CD8-positive, alpha-beta memory T cell (primary cell): ENCODE results near the gene IL1RL1. TPM values are rescaled to one million over a fixed set of nuclear protein-coding genes. Genes with fewer than 3 reads are reported as not detected.

Experiments used
- CTCF ChIA-PET: fragments of 350-600 bp; sonication (Branson Sonifier 250); formaldehyde crosslinking; loops from one replicate; lab custom pipeline; 2021; ENCODE audit warnings: antibody characterized with exemption; lab: Charles Lee
- POLR2A ChIA-PET: fragments of 350-600 bp; sonication (Branson Sonifier 250); formaldehyde crosslinking; loops from one replicate; lab custom pipeline; 2021; ENCODE audit warnings: antibody characterized with exemption; lab: Charles Lee
- DNase-seq, 5 donors: peaks; one replicate each; pipeline versions ENCODE4 v3.0.0 to v3.0.0-alpha.2; 2020 to 2022; ENCODE audit warnings: mixed read lengths in 1 of 5
- H3K27ac ChIP-seq: one replicate; pipeline ENCODE4 v1.7.0; 2013; ENCODE audit warnings: low read depth, mild to moderate bottlenecking, low read length, moderate library complexity
- H3K27me3 ChIP-seq: 2 replicates; pipeline ENCODE4 v1.7.0; 2013; ENCODE audit warnings: low read length, mild to moderate bottlenecking; ENCODE audit not compliant: insufficient read depth, poor library complexity, severe bottlenecking
- H3K36me3 ChIP-seq: 2 replicates; pipeline ENCODE4 v1.7.0; 2013; ENCODE audit warnings: mild to moderate bottlenecking, low read length, moderate library complexity; ENCODE audit not compliant: insufficient read depth
- H3K4me1 ChIP-seq: 2 replicates; pipeline ENCODE4 v1.7.0; 2013; ENCODE audit warnings: mild to moderate bottlenecking, low read length, moderate library complexity; ENCODE audit not compliant: insufficient read depth
- H3K4me3 ChIP-seq: 2 replicates; pipeline ENCODE4 v1.7.0; 2013; ENCODE audit warnings: mild to moderate bottlenecking, low read length
- H3K9me3 ChIP-seq: 2 replicates; pipeline ENCODE4 v1.7.0; 2013; ENCODE audit warnings: mild to moderate bottlenecking, low read length
- H3K27ac Mint-ChIP-seq, 8 donors: one replicate each; pipeline ENCODE4 v1.8.0; 2020 to 2021; ENCODE audit warnings: mixed read lengths in 8 of 8, mild to moderate bottlenecking in 6 of 8, inconsistent platforms in 3 of 8, moderate library complexity in 3 of 8
- H3K27me3 Mint-ChIP-seq, 2 donors: one replicate each; pipeline ENCODE4 v1.8.0; 2020 to 2021; ENCODE audit warnings: mixed read lengths in 2 of 2, mild to moderate bottlenecking in 1 of 2, moderate library complexity in 1 of 2
- H3K36me3 Mint-ChIP-seq, 3 donors: one replicate each; pipeline ENCODE4 v1.8.0; 2020 to 2021; ENCODE audit warnings: mixed read lengths in 3 of 3, inconsistent platforms in 1 of 3, mild to moderate bottlenecking in 1 of 3
- H3K4me1 Mint-ChIP-seq, 3 donors: one replicate each; pipeline ENCODE4 v1.8.0; 2020 to 2021; ENCODE audit warnings: mixed read lengths in 3 of 3, inconsistent platforms in 1 of 3, mild to moderate bottlenecking in 1 of 3
- H3K4me3 Mint-ChIP-seq, 7 donors: one replicate each; pipeline ENCODE4 v1.8.0; 2020 to 2021; ENCODE audit warnings: mixed read lengths in 7 of 7, mild to moderate bottlenecking in 6 of 7, moderate library complexity in 4 of 7, inconsistent platforms in 2 of 7
- H3K9me3 Mint-ChIP-seq, 5 donors: one replicate each; pipeline ENCODE4 v1.8.0; 2020 to 2022; ENCODE audit warnings: mixed read lengths in 5 of 5, mild to moderate bottlenecking in 3 of 5, moderate library complexity in 2 of 5, inconsistent platforms in 1 of 5
- polyA plus RNA-seq: library from polyadenylated mRNA; unstranded; fragments of 300-500 nt; fragmentation: Illumina TruSeq; gene quantifications from one replicate; pipeline ENCODE4 v1.2.3, GENCODE V29; 2021
- total RNA-seq, 2 experiments: library from RNA; stranded (reverse); gene quantifications; one replicate each; pipeline ENCODE4 v1.2.3, GENCODE V29; 2021

Gene IL1RL1
- total and polyA plus RNA-seq, 3 experiments from 2014 or later, result 0.14 to 0.35 (median 0.22) TPM

DNA sequence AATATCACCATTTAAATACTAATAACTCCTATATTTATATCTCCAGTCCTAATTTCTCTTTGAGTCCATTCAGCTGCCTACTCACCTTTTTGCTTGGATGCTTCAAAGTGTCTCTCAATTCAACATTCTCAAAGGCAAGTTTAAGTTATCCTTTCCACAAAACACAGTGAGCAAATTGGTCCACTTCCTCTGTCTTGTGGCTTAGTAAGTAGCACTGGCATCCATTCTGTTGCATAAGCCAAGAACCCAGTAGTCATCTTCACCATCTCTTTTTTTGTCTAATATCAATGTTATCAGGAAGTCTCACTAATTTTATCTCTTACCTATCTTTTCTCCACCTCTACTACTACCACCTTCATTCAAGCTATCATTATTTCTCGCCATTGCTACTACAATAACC is 27.4 kb upstream of the IL1RL1 start:
- ChIA-PET POLR2A (no interaction called here), CTCF (interaction anchor here (1.6 kb wide), 1 partner anchor 18 kb away, joined by 4 read pairs; no protein-coding TSS in a partner anchor)
- Mint-ChIP-seq H3K36me3 (no peaks in the 10 kb centered on the region), H3K27me3 (peaks cover 0 to 3% of the 10 kb centered on the region in 2 donors), H3K4me3 (no peak overlapping the region), H3K9me3 (no peaks in the 10 kb centered on the region), H3K27ac (no peak overlapping the region), H3K4me1 (peaks cover 0 to under 1% (median 0%) of the 10 kb centered on the region in 3 donors)
- H3K36me3 ChIP-seq, result no peaks in the 10 kb centered on the region
- H3K27ac ChIP-seq, result no peak overlapping the region
- no peak overlapping the region for H3K4me3 ChIP-seq
- DNase-seq, result no peak
- no peaks in the 10 kb centered on the region for H3K9me3 ChIP-seq
- no peaks in the 10 kb centered on the region for H3K4me1 ChIP-seq
- H3K27me3 ChIP-seq, result no peaks in the 10 kb centered on the region

DNA sequence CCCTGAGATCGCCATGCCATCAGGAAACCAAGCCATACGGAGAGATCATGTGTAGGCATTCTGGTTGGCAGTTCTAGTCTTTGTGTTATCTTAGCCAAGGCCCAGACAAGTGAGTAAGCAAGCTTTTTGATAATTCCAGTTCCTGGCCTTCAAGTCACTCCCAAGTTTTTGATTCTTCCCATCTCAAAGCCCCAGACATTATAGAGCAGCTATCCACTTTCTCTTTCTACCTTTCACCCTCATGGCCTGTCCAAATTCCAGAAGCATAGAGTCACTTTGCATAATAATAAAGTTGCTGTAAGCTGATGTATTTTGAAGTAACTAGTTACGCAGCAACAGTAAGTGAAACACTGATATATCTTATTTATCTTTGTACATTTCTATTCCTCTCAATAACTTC is 26.8 kb upstream of the IL1RL1 start:
- POLR2A ChIA-PET, result no interaction called here

DNA sequence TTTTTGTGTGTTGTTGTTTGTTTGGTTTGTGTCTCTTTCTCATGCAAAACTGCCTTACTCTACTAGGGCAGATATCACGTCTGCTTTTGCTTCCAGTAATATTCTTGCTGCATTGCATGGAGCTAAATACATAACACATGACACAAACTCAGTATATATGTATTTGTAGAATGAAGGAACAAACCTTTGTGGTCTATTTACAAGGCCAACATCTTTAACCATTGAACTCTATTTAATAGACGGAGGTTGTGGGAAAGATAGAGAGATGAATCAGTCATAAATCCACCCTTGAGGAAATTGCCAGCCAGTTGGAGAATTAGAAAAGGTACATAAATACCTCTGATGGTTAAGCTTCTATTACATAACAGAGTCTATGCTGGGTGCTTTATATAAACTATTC is 26.0 kb upstream of the IL1RL1 start:
- no peak overlapping the region for H3K4me3 Mint-ChIP-seq
- CTCF ChIA-PET, result interaction anchor here (1.0 to 1.2 kb wide), 2 partner anchors 10 to 11 kb away, joined by 3 read pairs; no protein-coding TSS in a partner anchor
- no peak overlapping the region for H3K27ac Mint-ChIP-seq
- no peaks in the 10 kb centered on the region for H3K36me3 Mint-ChIP-seq
- no peaks in the 10 kb centered on the region for H3K4me1 ChIP-seq
- no peaks in the 10 kb centered on the region for H3K4me1 Mint-ChIP-seq
- H3K9me3 ChIP-seq, result no peaks in the 10 kb centered on the region
- no peaks in the 10 kb centered on the region for H3K9me3 Mint-ChIP-seq
- peaks cover 0 to 3% of the 10 kb centered on the region in 2 donors for H3K27me3 Mint-ChIP-seq
- no peak overlapping the region for H3K27ac ChIP-seq
- H3K27me3 ChIP-seq, result no peaks in the 10 kb centered on the region
- POLR2A ChIA-PET, result no interaction called here
- DNase-seq, result no peak
- no peak overlapping the region for H3K4me3 ChIP-seq
- no peaks in the 10 kb centered on the region for H3K36me3 ChIP-seq

More for the DNA sequence above, 26.8 kb upstream of the IL1RL1 start:
- H3K27me3 Mint-ChIP-seq, result peaks cover 0 to 3% of the 10 kb centered on the region in 2 donors
- no peaks in the 10 kb centered on the region for H3K27me3 ChIP-seq
- no peaks in the 10 kb centered on the region for H3K9me3 Mint-ChIP-seq
- H3K4me3 Mint-ChIP-seq, result no peak overlapping the region
- H3K36me3 Mint-ChIP-seq, result no peaks in the 10 kb centered on the region
- no peak overlapping the region for H3K27ac ChIP-seq
- H3K27ac Mint-ChIP-seq, result no peak overlapping the region
- CTCF ChIA-PET, result no interaction called here
- no peak overlapping the region for H3K4me3 ChIP-seq
- no peak for DNase-seq
- H3K36me3 ChIP-seq, result no peaks in the 10 kb centered on the region
- H3K4me1 ChIP-seq, result no peaks in the 10 kb centered on the region
- no peaks in the 10 kb centered on the region for H3K9me3 ChIP-seq
- H3K4me1 Mint-ChIP-seq, result no peaks in the 10 kb centered on the region

DNA sequence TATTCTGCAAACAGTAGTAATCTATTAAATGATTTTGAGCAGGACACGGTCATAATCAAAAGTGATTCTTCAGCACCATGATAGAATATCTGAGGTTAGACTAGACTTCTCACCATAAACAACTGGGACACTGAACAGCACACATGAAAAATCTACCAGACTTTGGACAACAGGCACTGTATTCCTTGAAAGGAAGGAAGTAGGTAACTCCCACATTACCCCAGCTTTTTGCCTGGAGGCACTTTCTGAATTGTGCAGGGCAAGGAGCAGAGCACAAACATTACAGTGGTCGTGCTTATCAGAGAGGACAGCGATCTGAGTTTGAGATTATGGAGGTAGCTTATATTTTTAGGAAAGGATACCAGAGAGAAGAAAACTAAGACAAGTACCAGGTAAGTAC is 25.3 kb upstream of the IL1RL1 start:
- Histone ChIP-seq H3K4me1 (no peaks in the 10 kb centered on the region), H3K27ac (no peak overlapping the region), H3K9me3 (no peaks in the 10 kb centered on the region), H3K4me3 (no peak overlapping the region), H3K36me3 (no peaks in the 10 kb centered on the region), H3K27me3 (no peaks in the 10 kb centered on the region)
- DNase-seq, result no peak
- Mint-ChIP-seq H3K4me1 (peaks cover 0 to 3% (median 0%) of the 10 kb centered on the region in 3 donors), H3K36me3 (no peaks in the 10 kb centered on the region), H3K4me3 (no peak overlapping the region), H3K27me3 (peaks cover 0 to 3% of the 10 kb centered on the region in 2 donors), H3K9me3 (no peaks in the 10 kb centered on the region), H3K27ac (no peak overlapping the region)
- ChIA-PET CTCF (interaction anchor here (1.0 to 1.4 kb wide), 3 partner anchors 9 to 45 kb away, joined by 3 to 4 read pairs (median 3); no protein-coding TSS in a partner anchor), POLR2A (no interaction called here)

DNA sequence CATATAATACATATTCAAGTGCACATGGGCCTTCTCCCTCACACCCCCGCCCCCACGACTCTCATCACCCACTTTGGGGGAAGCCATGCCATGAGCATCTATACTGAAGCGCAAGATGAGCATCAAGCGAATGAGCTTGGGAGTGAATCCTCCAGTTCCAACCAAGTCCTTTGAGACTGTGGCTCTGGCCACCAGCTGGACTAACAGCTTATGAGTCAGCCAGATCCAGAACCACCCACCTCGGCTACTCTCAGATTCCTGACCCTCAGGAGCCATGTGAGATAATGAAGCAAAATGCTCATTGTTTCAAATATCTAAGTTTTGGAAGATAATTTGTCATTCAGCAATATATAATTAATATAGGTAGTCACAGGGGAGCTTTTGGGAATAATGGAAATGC is 22.2 kb upstream of the IL1RL1 start:
- no peak for DNase-seq
- H3K27ac Mint-ChIP-seq, result no peak overlapping the region
- H3K4me3 Mint-ChIP-seq, result no peak overlapping the region
- no peak overlapping the region for H3K4me3 ChIP-seq
- ChIA-PET POLR2A (no interaction called here), CTCF (no interaction called here)
- H3K27me3 Mint-ChIP-seq, result peaks cover 0 to 3% of the 10 kb centered on the region in 2 donors
- H3K36me3 Mint-ChIP-seq, result no peaks in the 10 kb centered on the region
- no peak overlapping the region for H3K27ac ChIP-seq
- H3K4me1 Mint-ChIP-seq, result peaks cover 8 to 13% (median 11%) of the 10 kb centered on the region in 3 donors
- no peaks in the 10 kb centered on the region for H3K9me3 Mint-ChIP-seq
- H3K9me3 ChIP-seq, result no peaks in the 10 kb centered on the region
- no peaks in the 10 kb centered on the region for H3K4me1 ChIP-seq
- no peaks in the 10 kb centered on the region for H3K36me3 ChIP-seq
- no peaks in the 10 kb centered on the region for H3K27me3 ChIP-seq

DNA sequence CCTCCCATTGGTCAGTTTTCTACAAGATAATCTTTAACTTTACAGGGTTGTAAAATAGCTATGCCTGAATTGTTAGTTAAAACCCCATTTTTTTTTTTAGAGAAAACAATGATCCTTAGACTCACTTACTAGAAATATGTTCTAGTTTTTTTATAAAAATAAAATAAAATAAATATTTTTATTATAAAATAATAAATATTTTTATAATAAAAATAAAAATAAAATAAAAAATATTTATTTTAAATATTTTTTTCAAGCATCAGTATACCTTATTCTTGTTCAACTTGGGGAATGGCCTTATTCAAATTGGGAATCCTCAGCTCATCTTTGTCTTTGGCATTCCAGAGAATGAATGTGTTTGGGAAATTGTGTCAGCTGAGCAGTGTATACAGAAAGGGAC is 20.8 kb upstream of the IL1RL1 start:
- Mint-ChIP-seq H3K27me3 (peaks cover 0 to 3% of the 10 kb centered on the region in 2 donors), H3K36me3 (no peaks in the 10 kb centered on the region), H3K27ac (no peak overlapping the region), H3K9me3 (no peaks in the 10 kb centered on the region), H3K4me3 (no peak overlapping the region), H3K4me1 (peaks cover 11 to 16% (median 13%) of the 10 kb centered on the region in 3 donors)
- H3K27me3 ChIP-seq, result no peaks in the 10 kb centered on the region
- no peak overlapping the region for H3K27ac ChIP-seq
- no peak overlapping the region for H3K4me3 ChIP-seq
- no peak for DNase-seq
- H3K36me3 ChIP-seq, result no peaks in the 10 kb centered on the region
- no peaks in the 10 kb centered on the region for H3K9me3 ChIP-seq
- no peaks in the 10 kb centered on the region for H3K4me1 ChIP-seq
- ChIA-PET POLR2A (no interaction called here), CTCF (interaction anchor here (1.1 to 1.9 kb wide), 2 partner anchors 11 to 154 kb away, joined by 3 to 9 read pairs; no protein-coding TSS in a partner anchor)

DNA sequence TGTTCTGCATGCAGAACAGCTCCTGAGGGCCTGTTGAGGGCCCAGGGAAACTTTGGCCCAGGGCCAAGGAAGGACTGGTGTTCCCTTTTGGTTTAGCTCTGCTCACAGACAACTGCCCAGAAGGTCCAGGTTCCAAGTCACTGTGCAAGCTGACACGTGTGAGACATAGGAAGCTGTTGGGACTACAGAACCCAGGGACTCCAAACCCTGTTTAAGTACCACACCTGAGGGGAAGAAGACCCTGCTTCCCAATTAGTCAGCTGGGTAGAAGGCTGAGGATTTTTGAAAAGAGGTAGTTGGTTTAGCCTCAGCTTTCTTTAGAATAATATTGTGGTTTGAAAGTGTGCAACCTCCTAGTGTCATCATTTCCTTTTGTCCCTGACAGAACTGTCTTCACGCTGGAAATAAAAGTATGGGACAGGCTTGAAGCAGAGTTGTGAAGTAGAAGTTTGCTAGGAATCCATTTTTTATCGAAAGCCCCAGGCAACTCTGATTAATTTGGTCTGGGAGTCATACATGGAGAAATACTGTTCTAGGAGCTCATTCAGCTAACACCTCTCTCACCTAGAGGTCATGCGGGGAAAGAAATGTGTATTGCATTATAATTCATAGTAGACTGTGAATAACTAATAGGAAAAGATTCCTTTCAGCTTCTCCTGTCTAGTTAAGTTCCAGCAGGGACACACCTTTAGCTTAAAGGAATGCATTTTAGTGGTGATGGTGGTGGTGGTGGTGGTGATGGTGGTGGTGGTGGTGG is 19.9 kb upstream of the IL1RL1 start:
- no peak for DNase-seq
- ChIA-PET POLR2A (no interaction called here), CTCF (interaction anchor here (1.0 to 1.9 kb wide), 4 partner anchors 9 to 153 kb away, joined by 3 to 9 read pairs (median 4); no protein-coding TSS in a partner anchor)
- Mint-ChIP-seq H3K27me3 (peaks cover 0 to 3% of the 10 kb centered on the region in 2 donors), H3K4me1 (peaks cover 11 to 16% (median 13%) of the 10 kb centered on the region in 3 donors), H3K27ac (peak overlapping the region in 1 of 8 donors; percentile 83), H3K4me3 (peak overlapping the region in 1 of 7 donors; percentile 16), H3K36me3 (no peaks in the 10 kb centered on the region), H3K9me3 (no peaks in the 10 kb centered on the region)
- Histone ChIP-seq H3K4me1 (no peaks in the 10 kb centered on the region), H3K36me3 (no peaks in the 10 kb centered on the region), H3K27me3 (no peaks in the 10 kb centered on the region), H3K27ac (no peak overlapping the region), H3K4me3 (no peak overlapping the region), H3K9me3 (no peaks in the 10 kb centered on the region)

DNA sequence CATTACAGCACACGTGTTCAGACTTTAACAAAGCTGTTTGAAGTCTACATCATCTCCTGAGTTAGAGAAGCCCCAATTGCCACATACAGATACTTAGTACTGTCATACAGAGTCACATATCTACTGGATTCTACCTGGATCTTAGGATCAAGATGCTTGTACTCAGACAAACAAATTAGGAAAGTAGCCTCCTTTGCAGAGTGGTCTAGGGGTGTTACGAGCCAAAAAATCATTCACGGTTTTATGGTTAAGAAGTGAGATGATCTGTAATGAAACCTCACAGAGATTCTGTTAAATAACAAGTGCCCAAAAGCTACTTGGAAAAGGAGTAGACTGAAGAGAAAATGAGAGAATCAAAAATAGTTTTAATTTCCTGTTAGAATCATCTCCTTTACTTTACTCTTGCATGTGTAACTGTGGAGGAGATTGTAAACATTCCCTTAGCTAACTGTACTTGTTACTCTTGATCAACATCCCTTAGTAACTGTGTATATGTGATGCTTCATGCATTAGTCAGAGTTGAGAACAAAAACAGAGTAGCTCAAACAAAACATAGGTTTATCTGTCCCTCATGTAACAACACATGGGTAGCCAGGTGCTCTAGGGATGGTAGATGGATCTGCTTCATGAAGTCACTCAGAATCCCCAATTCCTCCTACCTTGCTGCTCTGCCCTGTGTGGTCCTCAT is 16.4 kb upstream of the IL1RL1 start:
- Histone ChIP-seq H3K4me3 (no peak overlapping the region), H3K4me1 (no peaks in the 10 kb centered on the region), H3K9me3 (no peaks in the 10 kb centered on the region), H3K27ac (no peak overlapping the region), H3K27me3 (no peaks in the 10 kb centered on the region), H3K36me3 (no peaks in the 10 kb centered on the region)
- DNase-seq, result no peak
- Mint-ChIP-seq H3K27ac (peak overlapping the region in 1 of 8 donors; percentile 58), H3K4me1 (peaks cover 11 to 16% (median 13%) of the 10 kb centered on the region in 3 donors), H3K27me3 (no peaks in the 10 kb centered on the region), H3K4me3 (no peak overlapping the region), H3K9me3 (no peaks in the 10 kb centered on the region), H3K36me3 (no peaks in the 10 kb centered on the region)
- POLR2A ChIA-PET, result no interaction called here
- CTCF ChIA-PET, result interaction anchor here (1.4 to 1.5 kb wide), 2 partner anchors 9 to 61 kb away, joined by 3 read pairs; no protein-coding TSS in a partner anchor
